Right forelimb (tissue), 1 donor: ENCODE measurements around the gene BMPR2.

Experiments used
- DNase-seq: peaks from one replicate; pipeline ENCODE4 v3.0.0-alpha.2; 2018

Gene BMPR2

GRCh38 chr2:202609381-202610145, 233.4 kb downstream of the BMPR2 start:
- DNase-seq: no peak

DNA sequence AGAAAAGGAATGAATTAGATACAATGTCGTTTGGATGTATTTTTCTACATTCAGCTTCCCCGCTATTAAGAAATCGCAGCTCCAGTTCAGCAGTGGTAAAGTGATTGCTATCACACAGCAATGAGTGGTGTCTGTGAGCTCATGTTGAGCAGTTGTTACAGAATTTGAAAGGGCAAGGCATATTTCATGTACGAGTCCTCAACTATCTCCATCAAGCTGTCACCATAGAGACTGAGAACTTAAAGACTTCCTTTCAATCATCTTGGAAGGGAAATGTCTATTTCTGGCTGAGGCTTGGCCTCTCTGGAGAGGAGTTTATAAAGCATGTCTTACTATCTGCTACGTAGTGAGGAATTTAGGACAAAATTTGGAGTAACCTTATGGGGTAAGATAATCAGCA, 234.3 kb downstream of the BMPR2 start:
- no peak for DNase-seq

- no peak for DNase-seq
These were observed 236.0 kb downstream of the BMPR2 start for GRCh38 chr2:202612145-202612544.

- DNase-seq: no peak
These were observed 237.4 kb downstream of the BMPR2 start for GRCh38 chr2:202613479-202613878.
